ENCODE results near the gene DNAJC11.

GRCh38 chr1:6673816-6674398 lies 27.7 kb downstream of the DNAJC11 start:
- no peak for TF ChIP-seq POLR2A (IDR thresholded peaks at IDR 0.05)
- TF ChIP-seq, protein P1, sequence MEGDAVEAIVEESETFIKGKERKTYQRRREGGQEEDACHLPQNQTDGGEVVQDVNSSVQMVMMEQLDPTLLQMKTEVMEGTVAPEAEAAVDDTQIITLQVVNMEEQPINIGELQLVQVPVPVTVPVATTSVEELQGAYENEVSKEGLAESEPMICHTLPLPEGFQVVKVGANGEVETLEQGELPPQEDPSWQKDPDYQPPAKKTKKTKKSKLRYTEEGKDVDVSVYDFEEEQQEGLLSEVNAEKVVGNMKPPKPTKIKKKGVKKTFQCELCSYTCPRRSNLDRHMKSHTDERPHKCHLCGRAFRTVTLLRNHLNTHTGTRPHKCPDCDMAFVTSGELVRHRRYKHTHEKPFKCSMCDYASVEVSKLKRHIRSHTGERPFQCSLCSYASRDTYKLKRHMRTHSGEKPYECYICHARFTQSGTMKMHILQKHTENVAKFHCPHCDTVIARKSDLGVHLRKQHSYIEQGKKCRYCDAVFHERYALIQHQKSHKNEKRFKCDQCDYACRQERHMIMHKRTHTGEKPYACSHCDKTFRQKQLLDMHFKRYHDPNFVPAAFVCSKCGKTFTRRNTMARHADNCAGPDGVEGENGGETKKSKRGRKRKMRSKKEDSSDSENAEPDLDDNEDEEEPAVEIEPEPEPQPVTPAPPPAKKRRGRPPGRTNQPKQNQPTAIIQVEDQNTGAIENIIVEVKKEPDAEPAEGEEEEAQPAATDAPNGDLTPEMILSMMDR (IDR thresholded peaks at IDR 0.05): no peak

Measured in Peyer's patch (tissue), 4 donors.